ENCODE measurements around the gene DGCR6L.
"Not testable (repeated sequence)": the region's sequence is repeated elsewhere in the genome, so short reads cannot be mapped to it uniquely, and the experiment has no call there.

Gene DGCR6L

DNA sequence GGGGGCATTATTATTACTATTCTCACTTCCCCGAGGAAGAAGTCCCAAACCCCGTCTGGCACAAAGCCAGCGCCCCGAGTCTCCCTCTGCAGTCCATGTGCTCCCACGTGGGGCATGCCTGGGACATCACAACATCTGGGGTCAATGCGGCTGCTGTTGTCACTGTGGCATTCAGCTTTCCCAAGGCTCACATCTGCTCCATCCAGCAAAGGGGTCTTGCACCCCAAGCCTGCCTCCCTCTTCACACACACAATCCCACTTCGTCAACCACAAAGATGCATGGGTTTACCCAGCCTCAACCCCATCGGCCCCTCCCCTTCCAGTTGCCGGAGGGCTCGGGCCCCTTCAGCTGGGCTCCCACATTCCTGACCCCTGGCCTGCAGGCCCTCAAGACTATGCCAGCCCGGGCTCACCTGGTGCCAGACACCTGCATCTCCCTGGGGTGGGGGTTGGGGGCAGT, 28.2 kb downstream of the DGCR6L start:
- H3K36me3 ChIP-seq (ENCODE audit: control insufficient read depth, insufficient read depth, low read length): no peaks in the 10 kb centered on the region
- H3K9me3 ChIP-seq (ENCODE audit: control insufficient read depth, insufficient read depth, low read length): no peaks in the 10 kb centered on the region
- peaks cover under 1% of the 10 kb centered on the region for H3K27me3 ChIP-seq (ENCODE audit: control insufficient read depth, insufficient read depth, low read length)
- no peaks in the 10 kb centered on the region for H3K4me1 ChIP-seq (ENCODE audit: control insufficient read depth, insufficient read depth, low read length)
- H3K9ac ChIP-seq (ENCODE audit: low read depth, low read length): no peak overlapping the region
- H3K4me3 ChIP-seq (ENCODE audit: low read depth, low read length): no peak overlapping the region

GRCh38 chr22:20291249-20291586, 28.6 kb downstream of the DGCR6L start:
- no peak overlapping the region for H3K9ac ChIP-seq (ENCODE audit: low read depth, low read length)
- H3K4me1 ChIP-seq (ENCODE audit: control insufficient read depth, insufficient read depth, low read length): no peaks in the 10 kb centered on the region
- no peak overlapping the region for H3K4me3 ChIP-seq (ENCODE audit: low read depth, low read length)
- H3K27me3 ChIP-seq (ENCODE audit: control insufficient read depth, insufficient read depth, low read length): no peaks in the 10 kb centered on the region
- no peaks in the 10 kb centered on the region for H3K36me3 ChIP-seq (ENCODE audit: control insufficient read depth, insufficient read depth, low read length)
- H3K9me3 ChIP-seq (ENCODE audit: control insufficient read depth, insufficient read depth, low read length): no peaks in the 10 kb centered on the region

DNA sequence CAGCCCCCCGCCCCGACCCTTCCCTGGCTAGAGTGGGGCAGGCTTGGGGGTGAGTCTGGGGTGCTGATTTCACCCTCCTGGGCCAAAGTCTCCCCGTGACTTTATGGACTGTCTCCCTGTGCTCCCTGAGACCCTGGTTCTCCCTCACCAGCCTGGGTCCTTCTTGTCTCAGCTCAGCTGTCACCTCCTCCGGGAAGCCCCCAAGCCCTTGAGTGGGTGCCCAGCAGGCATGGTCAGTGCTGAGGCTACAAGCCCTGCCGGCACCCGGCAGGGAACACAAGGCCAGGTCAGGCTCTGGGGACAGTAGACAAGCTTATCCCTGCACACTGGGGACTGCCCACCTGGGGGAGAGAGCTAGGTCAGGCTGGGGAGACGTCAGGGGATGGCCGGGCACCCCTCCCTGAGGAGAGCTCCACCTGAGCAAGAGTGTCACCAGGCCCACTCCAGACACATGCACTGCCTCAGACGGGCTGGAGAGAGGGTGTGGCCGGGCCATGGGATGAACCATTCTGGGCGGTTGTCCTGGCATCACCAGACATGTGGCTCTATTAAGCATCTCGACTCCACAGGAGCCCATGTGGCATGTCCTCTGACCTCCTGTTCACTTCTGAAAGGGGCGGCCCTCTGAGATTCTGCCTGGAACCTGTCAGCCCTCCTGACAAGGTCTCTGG, 29.1 kb downstream of the DGCR6L start:
- Histone ChIP-seq H3K36me3 (ENCODE audit: control insufficient read depth, insufficient read depth, low read length) (no peaks in the 10 kb centered on the region), H3K27me3 (ENCODE audit: control insufficient read depth, insufficient read depth, low read length) (no peaks in the 10 kb centered on the region), H3K9me3 (ENCODE audit: control insufficient read depth, insufficient read depth, low read length) (no peaks in the 10 kb centered on the region), H3K9ac (ENCODE audit: low read depth, low read length) (no peak overlapping the region), H3K4me1 (ENCODE audit: control insufficient read depth, insufficient read depth, low read length) (no peaks in the 10 kb centered on the region), H3K4me3 (ENCODE audit: low read depth, low read length) (no peak overlapping the region)

- Histone ChIP-seq H3K36me3 (ENCODE audit: control insufficient read depth, insufficient read depth, low read length) (no peaks in the 10 kb centered on the region), H3K27me3 (ENCODE audit: control insufficient read depth, insufficient read depth, low read length) (no peaks in the 10 kb centered on the region), H3K9ac (ENCODE audit: low read depth, low read length) (no peak overlapping the region), H3K4me3 (ENCODE audit: low read depth, low read length) (no peak overlapping the region), H3K9me3 (ENCODE audit: control insufficient read depth, insufficient read depth, low read length) (no peaks in the 10 kb centered on the region), H3K4me1 (ENCODE audit: control insufficient read depth, insufficient read depth, low read length) (no peaks in the 10 kb centered on the region)
Measured at GRCh38 chr22:20290045-20290392, 29.8 kb downstream of the DGCR6L start.

- not testable (repeated sequence) for H3K36me3 ChIP-seq (ENCODE audit: control insufficient read depth, insufficient read depth, low read length); H3K9me3 ChIP-seq (ENCODE audit: control insufficient read depth, insufficient read depth, low read length); H3K9ac ChIP-seq (ENCODE audit: low read depth, low read length); H3K27me3 ChIP-seq (ENCODE audit: control insufficient read depth, insufficient read depth, low read length); H3K4me3 ChIP-seq (ENCODE audit: low read depth, low read length); H3K4me1 ChIP-seq (ENCODE audit: control insufficient read depth, insufficient read depth, low read length)
Measured at GRCh38 chr22:20289182-20290044, 30.4 kb downstream of the DGCR6L start.

GRCh38 chr22:20286784-20287423, 33.0 kb downstream of the DGCR6L start:
- not testable (repeated sequence) for H3K9me3 ChIP-seq (ENCODE audit: control insufficient read depth, insufficient read depth, low read length); H3K4me3 ChIP-seq (ENCODE audit: low read depth, low read length); H3K36me3 ChIP-seq (ENCODE audit: control insufficient read depth, insufficient read depth, low read length); H3K9ac ChIP-seq (ENCODE audit: low read depth, low read length); H3K4me1 ChIP-seq (ENCODE audit: control insufficient read depth, insufficient read depth, low read length); H3K27me3 ChIP-seq (ENCODE audit: control insufficient read depth, insufficient read depth, low read length)

GRCh38 chr22:20286312-20286660, 33.6 kb downstream of the DGCR6L start:
- H3K27me3 ChIP-seq (ENCODE audit: control insufficient read depth, insufficient read depth, low read length); H3K4me3 ChIP-seq (ENCODE audit: low read depth, low read length); H3K36me3 ChIP-seq (ENCODE audit: control insufficient read depth, insufficient read depth, low read length); H3K4me1 ChIP-seq (ENCODE audit: control insufficient read depth, insufficient read depth, low read length); H3K9me3 ChIP-seq (ENCODE audit: control insufficient read depth, insufficient read depth, low read length); H3K9ac ChIP-seq (ENCODE audit: low read depth, low read length): not testable (repeated sequence)

GRCh38 chr22:20285473-20286311, 34.2 kb downstream of the DGCR6L start:
- H3K9me3 ChIP-seq (ENCODE audit: control insufficient read depth, insufficient read depth, low read length); H3K9ac ChIP-seq (ENCODE audit: low read depth, low read length); H3K4me3 ChIP-seq (ENCODE audit: low read depth, low read length); H3K36me3 ChIP-seq (ENCODE audit: control insufficient read depth, insufficient read depth, low read length); H3K4me1 ChIP-seq (ENCODE audit: control insufficient read depth, insufficient read depth, low read length); H3K27me3 ChIP-seq (ENCODE audit: control insufficient read depth, insufficient read depth, low read length): not testable (repeated sequence)

DNA sequence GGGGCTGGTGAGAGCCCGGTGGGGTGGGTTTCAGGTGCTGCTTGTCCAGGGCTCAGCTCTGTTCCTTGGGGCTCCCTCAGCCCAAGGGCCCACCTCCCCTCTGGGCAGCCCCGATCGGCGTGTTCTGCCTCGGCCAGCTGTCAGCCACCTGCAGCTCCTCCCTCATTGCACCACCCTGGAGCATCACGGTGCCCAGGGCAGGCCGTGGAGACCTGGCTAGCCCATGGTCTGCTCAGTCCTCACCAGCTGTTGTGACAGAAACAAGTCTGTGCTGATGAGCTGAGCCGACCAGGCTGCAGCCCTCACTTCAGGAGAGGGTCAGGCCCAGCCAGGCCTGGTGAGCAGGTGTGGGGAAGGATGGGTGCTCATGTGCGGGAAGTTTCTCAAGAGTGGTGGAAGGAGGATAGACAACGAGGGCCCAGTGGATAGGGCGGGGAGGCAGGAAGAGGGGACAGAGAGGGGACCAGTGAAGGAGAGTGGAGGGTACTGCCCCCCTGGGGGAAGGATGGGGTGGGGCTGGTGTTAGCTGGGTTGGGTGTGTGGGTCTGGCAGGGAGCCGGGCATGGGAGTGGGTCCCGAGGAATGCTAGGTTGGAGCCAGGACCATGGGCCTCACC, 35.3 kb downstream of the DGCR6L start:
- Histone ChIP-seq H3K36me3 (ENCODE audit: control insufficient read depth, insufficient read depth, low read length) (no peaks in the 10 kb centered on the region), H3K27me3 (ENCODE audit: control insufficient read depth, insufficient read depth, low read length) (no peaks in the 10 kb centered on the region), H3K4me3 (ENCODE audit: low read depth, low read length) (no peak overlapping the region), H3K9ac (ENCODE audit: low read depth, low read length) (no peak overlapping the region), H3K4me1 (ENCODE audit: control insufficient read depth, insufficient read depth, low read length) (no peaks in the 10 kb centered on the region), H3K9me3 (ENCODE audit: control insufficient read depth, insufficient read depth, low read length) (no peaks in the 10 kb centered on the region)

GRCh38 chr22:20283674-20284066, 36.2 kb downstream of the DGCR6L start:
- H3K9ac ChIP-seq (ENCODE audit: low read depth, low read length): no peak overlapping the region
- no peak overlapping the region for H3K4me3 ChIP-seq (ENCODE audit: low read depth, low read length)
- H3K9me3 ChIP-seq (ENCODE audit: control insufficient read depth, insufficient read depth, low read length): no peaks in the 10 kb centered on the region
- no peaks in the 10 kb centered on the region for H3K36me3 ChIP-seq (ENCODE audit: control insufficient read depth, insufficient read depth, low read length)
- no peaks in the 10 kb centered on the region for H3K27me3 ChIP-seq (ENCODE audit: control insufficient read depth, insufficient read depth, low read length)
- no peaks in the 10 kb centered on the region for H3K4me1 ChIP-seq (ENCODE audit: control insufficient read depth, insufficient read depth, low read length)

DNA sequence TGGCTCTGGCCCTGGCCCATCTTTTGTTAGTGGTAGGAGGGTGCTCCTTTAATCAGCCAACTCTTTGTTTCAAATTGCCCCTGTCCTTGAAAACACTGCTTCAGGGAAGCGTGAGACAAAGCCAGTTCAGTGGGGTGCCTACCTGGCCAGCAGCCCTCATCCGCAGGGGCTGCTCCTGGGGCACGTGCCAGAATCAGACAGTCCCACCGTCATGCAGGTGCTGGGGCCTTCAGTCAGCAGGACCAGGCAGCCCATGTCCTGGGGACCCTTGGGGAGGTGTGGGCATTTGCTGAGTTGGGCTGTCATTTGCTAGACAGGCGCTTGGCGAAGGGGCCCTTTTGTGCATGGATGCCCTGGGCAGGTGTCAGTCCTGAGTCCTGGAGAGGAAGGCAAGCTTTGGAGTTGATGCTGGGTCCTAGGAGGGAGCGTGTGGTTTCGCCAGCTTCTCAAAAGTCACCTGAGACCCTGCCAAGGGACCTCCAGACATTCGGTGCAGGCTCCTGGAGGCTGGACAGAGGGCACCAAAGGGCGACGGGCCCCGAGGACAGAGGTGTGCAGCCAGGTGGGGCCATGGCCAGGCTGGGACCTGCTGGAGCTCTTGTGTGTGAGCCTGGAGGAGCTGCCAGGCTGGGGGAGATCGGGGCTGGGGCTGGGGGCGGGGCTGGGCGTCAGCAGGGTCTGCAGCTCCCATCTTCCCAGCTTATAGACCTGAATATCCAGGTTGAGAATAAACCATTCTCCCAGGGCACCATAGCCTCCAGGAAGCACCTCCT, 36.8 kb downstream of the DGCR6L start:
- Histone ChIP-seq H3K36me3 (ENCODE audit: control insufficient read depth, insufficient read depth, low read length) (no peaks in the 10 kb centered on the region), H3K9ac (ENCODE audit: low read depth, low read length) (no peak overlapping the region), H3K4me1 (ENCODE audit: control insufficient read depth, insufficient read depth, low read length) (no peaks in the 10 kb centered on the region), H3K9me3 (ENCODE audit: control insufficient read depth, insufficient read depth, low read length) (no peaks in the 10 kb centered on the region), H3K4me3 (ENCODE audit: low read depth, low read length) (no peak overlapping the region), H3K27me3 (ENCODE audit: control insufficient read depth, insufficient read depth, low read length) (no peaks in the 10 kb centered on the region)

Measured in iPS-15b (cell line).